ENCODE measurements around the gene MASP2.

Gene MASP2

GRCh38 chr1:11061652-11062365 lies 14.8 kb upstream of the MASP2 start:
- H2AFZ ChIP-seq (ENCODE audit: low read length): no peak overlapping the region
- TF ChIP-seq EZH2phosphoT487 (IDR thresholded peaks at IDR 0.05; ENCODE audit: borderline replicate concordance): no peak
- peak; percentile 19; the same call in 1 of the 2 replicates for TF ChIP-seq CTCF (conservative IDR thresholded peaks at IDR 0.05; ENCODE audit: low read length)
- peaks cover 13% of the 10 kb centered on the region for H4K20me1 ChIP-seq (ENCODE audit: insufficient read depth, low read length, poor library complexity, severe bottlenecking)
- peaks cover 38% of the 10 kb centered on the region for H3K79me2 ChIP-seq (ENCODE audit: insufficient read depth, low read length)
- no peaks in the 10 kb centered on the region for H3K9me2 ChIP-seq (replicated peaks; ENCODE audit: low read depth, low read length)
- peaks cover 26% of the 10 kb centered on the region for H3K4me1 ChIP-seq (ENCODE audit: insufficient read depth, low read length, poor library complexity, severe bottlenecking)
- peak overlapping the region; percentile 78 for H3K9ac ChIP-seq (ENCODE audit: low read depth, low read length, poor library complexity, severe bottlenecking)
- peak overlapping the region; percentile 99 for H3K4me2 ChIP-seq (ENCODE audit: low read depth, low read length, poor library complexity, severe bottlenecking)
- no peaks in the 10 kb centered on the region for H3K9me3 ChIP-seq (ENCODE audit: insufficient read depth, low read depth, low read length)
- H3F3A ChIP-seq (ENCODE audit: low read depth): peaks cover 3% of the 10 kb centered on the region; the same call in 1 of the 2 replicates
- H3K36me3 ChIP-seq (ENCODE audit: insufficient read depth, low read length): peaks cover 22% of the 10 kb centered on the region; the same call in 1 of the 2 replicates
- H3K4me3 ChIP-seq (ENCODE audit: low read length, poor library complexity, severe bottlenecking): no peak overlapping the region
- no peaks in the 10 kb centered on the region for H3K27me3 ChIP-seq (ENCODE audit: insufficient read depth, low read length, poor library complexity, severe bottlenecking)

- Histone ChIP-seq H3K4me3 (ENCODE audit: low read length, poor library complexity, severe bottlenecking) (peak within 1 kb of the TSS; percentile 90), H3K79me2 (ENCODE audit: insufficient read depth, low read length) (peaks cover 42% of the 10 kb centered on the region), H3F3A (ENCODE audit: low read depth) (peaks cover 3% of the 10 kb centered on the region; the same call in 1 of the 2 replicates), H3K9me2 (replicated peaks; ENCODE audit: low read depth, low read length) (no peaks in the 10 kb centered on the region), H3K9me3 (ENCODE audit: insufficient read depth, low read depth, low read length) (no peaks in the 10 kb centered on the region), H2AFZ (ENCODE audit: low read length) (peak within 1 kb of the TSS; percentile 84), H3K9ac (ENCODE audit: low read depth, low read length, poor library complexity, severe bottlenecking) (peak within 1 kb of the TSS; percentile 88), H4K20me1 (ENCODE audit: insufficient read depth, low read length, poor library complexity, severe bottlenecking) (peaks cover 16% of the 10 kb centered on the region), H3K27me3 (ENCODE audit: insufficient read depth, low read length, poor library complexity, severe bottlenecking) (no peaks in the 10 kb centered on the region), H3K4me1 (ENCODE audit: insufficient read depth, low read length, poor library complexity, severe bottlenecking) (peaks cover 26% of the 10 kb centered on the region), H3K4me2 (ENCODE audit: low read depth, low read length, poor library complexity, severe bottlenecking) (peak within 1 kb of the TSS; percentile 99), H3K36me3 (ENCODE audit: insufficient read depth, low read length) (peaks cover 16% of the 10 kb centered on the region; the same call in 1 of the 2 replicates)
- no peak for TF ChIP-seq CTCF (conservative IDR thresholded peaks at IDR 0.05; ENCODE audit: low read length)
- no peak for TF ChIP-seq EZH2phosphoT487 (IDR thresholded peaks at IDR 0.05; ENCODE audit: borderline replicate concordance)
Measured at GRCh38 chr1:11059968-11060830, 13.2 kb upstream of the MASP2 start, which contains the start of gene SRM. Gene SRM (minus strand): TSS chr1:11060018. CDS start chr1:11059943, 75 bp downstream.

GRCh38 chr1:11059155-11059967 lies 12.3 kb upstream of the MASP2 start:
- peak overlapping the region; percentile 84; the same call in 1 of the 2 replicates for H2AFZ ChIP-seq (ENCODE audit: low read length)
- H3K9ac ChIP-seq (ENCODE audit: low read depth, low read length, poor library complexity, severe bottlenecking): peak overlapping the region; percentile 88
- H4K20me1 ChIP-seq (ENCODE audit: insufficient read depth, low read length, poor library complexity, severe bottlenecking): peaks cover 16% of the 10 kb centered on the region
- H3K79me2 ChIP-seq (ENCODE audit: insufficient read depth, low read length): peaks cover 42% of the 10 kb centered on the region
- TF ChIP-seq CTCF (conservative IDR thresholded peaks at IDR 0.05; ENCODE audit: low read length) (no peak), EZH2phosphoT487 (IDR thresholded peaks at IDR 0.05; ENCODE audit: borderline replicate concordance) (no peak)
- peaks cover 26% of the 10 kb centered on the region for H3K4me1 ChIP-seq (ENCODE audit: insufficient read depth, low read length, poor library complexity, severe bottlenecking)
- no peaks in the 10 kb centered on the region for H3K9me2 ChIP-seq (replicated peaks; ENCODE audit: low read depth, low read length)
- no peaks in the 10 kb centered on the region for H3K9me3 ChIP-seq (ENCODE audit: insufficient read depth, low read depth, low read length)
- H3K36me3 ChIP-seq (ENCODE audit: insufficient read depth, low read length): peaks cover 11% of the 10 kb centered on the region; the same call in 1 of the 2 replicates
- peaks cover 3% of the 10 kb centered on the region; the same call in 1 of the 2 replicates for H3F3A ChIP-seq (ENCODE audit: low read depth)
- H3K4me3 ChIP-seq (ENCODE audit: low read length, poor library complexity, severe bottlenecking): peak overlapping the region; percentile 90
- H3K27me3 ChIP-seq (ENCODE audit: insufficient read depth, low read length, poor library complexity, severe bottlenecking): no peaks in the 10 kb centered on the region
- peak overlapping the region; percentile 88 for H3K4me2 ChIP-seq (ENCODE audit: low read depth, low read length, poor library complexity, severe bottlenecking)
